Peyer's patch (tissue), 4 donors: ENCODE results near the gene ETV6.

ENCODE experiments used
- POLR2A ChIP-seq, 2 donors: fragments of 450-650 bp; IDR thresholded peaks; one replicate each; pipeline ENCODE4 v1.5.1; 2017; ENCODE audit warnings: antibody characterized with exemption in 2 of 2, mild to moderate bottlenecking in 2 of 2, moderate library complexity in 2 of 2
- TF ChIP-seq, protein P1 (sequence below), 6 experiments: fragments of 450-650 bp in 4 of 6; fragments of 200-600 bp in 2 of 6; sonication (generic) in 1 of 6; IDR thresholded peaks; one replicate each; pipeline ENCODE4 v1.5.1; 2017 to 2019; ENCODE audit warnings: antibody characterized with exemption in 6 of 6, mild to moderate bottlenecking in 3 of 6, moderate library complexity in 1 of 6

- TF ChIP-seq, protein P1, sequence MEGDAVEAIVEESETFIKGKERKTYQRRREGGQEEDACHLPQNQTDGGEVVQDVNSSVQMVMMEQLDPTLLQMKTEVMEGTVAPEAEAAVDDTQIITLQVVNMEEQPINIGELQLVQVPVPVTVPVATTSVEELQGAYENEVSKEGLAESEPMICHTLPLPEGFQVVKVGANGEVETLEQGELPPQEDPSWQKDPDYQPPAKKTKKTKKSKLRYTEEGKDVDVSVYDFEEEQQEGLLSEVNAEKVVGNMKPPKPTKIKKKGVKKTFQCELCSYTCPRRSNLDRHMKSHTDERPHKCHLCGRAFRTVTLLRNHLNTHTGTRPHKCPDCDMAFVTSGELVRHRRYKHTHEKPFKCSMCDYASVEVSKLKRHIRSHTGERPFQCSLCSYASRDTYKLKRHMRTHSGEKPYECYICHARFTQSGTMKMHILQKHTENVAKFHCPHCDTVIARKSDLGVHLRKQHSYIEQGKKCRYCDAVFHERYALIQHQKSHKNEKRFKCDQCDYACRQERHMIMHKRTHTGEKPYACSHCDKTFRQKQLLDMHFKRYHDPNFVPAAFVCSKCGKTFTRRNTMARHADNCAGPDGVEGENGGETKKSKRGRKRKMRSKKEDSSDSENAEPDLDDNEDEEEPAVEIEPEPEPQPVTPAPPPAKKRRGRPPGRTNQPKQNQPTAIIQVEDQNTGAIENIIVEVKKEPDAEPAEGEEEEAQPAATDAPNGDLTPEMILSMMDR (IDR thresholded peaks at IDR 0.05): no peak
- no peak for TF ChIP-seq POLR2A (IDR thresholded peaks at IDR 0.05)
Observed at GRCh38 chr12:11710906-11711305, 61.4 kb downstream of the ETV6 start.
